Activated T-cell treated with anti-CD3 and anti-CD28 coated beads, Interleukin-2, amount 50 U/mL, for 72 hours (primary cell): ENCODE data around the gene FLT4. TPM values are rescaled to one million over a fixed set of nuclear protein-coding genes. Genes with fewer than 3 reads are reported as not detected.
"Not testable (repeated sequence)": the region's sequence is repeated elsewhere in the genome, so short reads cannot be mapped to it uniquely, and the experiment has no call there.

Experiments
- ATAC-seq, 2 donors: fragments of 150-1000 bp; cut with Tn5 transposase; replicated peaks in 1 of 2; 2 replicates each; pipeline ENCODE4 v1.10.0; 2021; ENCODE audit warnings: moderate library complexity in 2 of 2, mild to moderate bottlenecking in 1 of 2
- DNase-seq, 2 donors: peaks; one replicate each; pipeline ENCODE4 v3.0.0; 2021 to 2022; ENCODE audit warnings: mixed read lengths in 1 of 2
- H3K27ac Mint-ChIP-seq: one replicate; pipeline ENCODE4 v1.8.0; 2022; ENCODE audit warnings: mild to moderate bottlenecking, moderate library complexity, mixed read lengths
- H3K27me3 Mint-ChIP-seq: one replicate; pipeline ENCODE4 v1.8.0; 2022; ENCODE audit warnings: low read depth, mixed read lengths
- H3K36me3 Mint-ChIP-seq, 2 donors: one replicate each; pipeline ENCODE4 v1.8.0; 2022; ENCODE audit warnings: mixed read lengths in 2 of 2, mild to moderate bottlenecking in 1 of 2; ENCODE audit not compliant: insufficient read depth in 2 of 2
- H3K4me1 Mint-ChIP-seq: one replicate; pipeline ENCODE4 v1.8.0; 2022; ENCODE audit warnings: low read depth, mixed read lengths
- H3K4me3 Mint-ChIP-seq, 2 donors: one replicate each; pipeline ENCODE4 v1.8.0; 2022; ENCODE audit warnings: mild to moderate bottlenecking in 2 of 2, mixed read lengths in 2 of 2, moderate library complexity in 2 of 2
- H3K9me3 Mint-ChIP-seq, 2 donors: one replicate each; pipeline ENCODE4 v1.8.0; 2022; ENCODE audit warnings: mixed read lengths in 2 of 2
- total RNA-seq, 2 donors: library from RNA; stranded (reverse); gene quantifications; one replicate each; pipeline ENCODE4 v1.2.3, GENCODE V29; 2022

The FLT4 gene
- total RNA-seq, 2 donors from 2014 or later, result 0.79 to 1.7 TPM

- H3K4me1 Mint-ChIP-seq, result peaks cover 11% of the 10 kb centered on the region
- no peaks in the 10 kb centered on the region for H3K9me3 Mint-ChIP-seq
- DNase-seq (no peak), ATAC-seq (no peak)
- H3K4me3 Mint-ChIP-seq, result no peak overlapping the region
- peaks cover 16% of the 10 kb centered on the region for H3K27me3 Mint-ChIP-seq
- no peak overlapping the region for H3K27ac Mint-ChIP-seq
- H3K36me3 Mint-ChIP-seq, result no peaks in the 10 kb centered on the region
These were observed 16.4 kb upstream of the FLT4 start for GRCh38 chr5:180665682-180666404.

DNA sequence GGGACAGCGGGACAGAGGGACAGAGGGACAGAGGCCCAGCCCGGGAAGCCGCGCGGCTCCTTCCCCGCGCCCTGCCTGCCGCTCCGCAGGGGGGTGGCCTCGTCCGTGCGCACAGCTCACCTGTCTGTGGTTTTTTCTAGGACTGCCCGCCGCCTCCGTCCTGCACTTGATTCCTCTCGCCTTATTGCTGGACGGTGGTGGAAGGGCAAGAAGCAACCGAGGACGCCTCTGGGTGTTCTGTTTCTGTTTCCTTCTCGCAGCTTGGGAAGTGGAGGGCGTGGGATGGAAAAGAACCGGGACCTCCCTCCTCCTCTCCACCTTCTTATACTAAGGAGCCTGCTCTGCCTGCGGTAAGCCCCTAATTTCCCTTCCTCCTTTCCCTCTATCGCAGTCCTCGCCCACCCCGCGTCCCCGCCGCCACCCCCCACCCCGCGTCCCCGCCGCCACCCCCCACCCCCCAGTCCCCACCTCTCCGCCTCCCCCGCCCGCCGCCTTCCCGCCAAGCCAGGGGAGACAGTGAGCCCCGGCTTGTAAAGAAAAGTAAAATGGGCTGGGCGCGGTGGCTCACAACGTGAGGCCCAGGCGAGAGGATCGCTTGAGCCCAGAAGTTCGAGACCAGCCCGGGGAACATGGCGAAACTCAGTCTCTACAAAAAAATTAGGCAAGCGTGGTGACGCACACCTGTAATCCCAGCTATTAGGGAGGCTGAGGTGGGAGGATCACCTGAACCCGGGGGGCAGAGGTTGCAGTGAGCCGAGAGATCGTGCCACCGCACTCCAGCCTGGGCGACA lies 9.6 kb upstream of the FLT4 start:
- peaks cover 37% of the 10 kb centered on the region for H3K27me3 Mint-ChIP-seq
- H3K9me3 Mint-ChIP-seq, result no peaks in the 10 kb centered on the region
- H3K4me1 Mint-ChIP-seq, result no peaks in the 10 kb centered on the region
- H3K27ac Mint-ChIP-seq, result no peak overlapping the region
- no peak overlapping the region for H3K4me3 Mint-ChIP-seq
- DNase-seq (no peak), ATAC-seq (no peak)
- no peaks in the 10 kb centered on the region for H3K36me3 Mint-ChIP-seq

GRCh38 chr5:180655243-180655642 lies 5.8 kb upstream of the FLT4 start:
- DNase-seq, H3K4me3 Mint-ChIP-seq, H3K9me3 Mint-ChIP-seq, ATAC-seq, H3K36me3 Mint-ChIP-seq, H3K27ac Mint-ChIP-seq: not testable (repeated sequence)
- Mint-ChIP-seq H3K27me3 (peaks cover 43% of the 10 kb centered on the region), H3K4me1 (peaks cover 10% of the 10 kb centered on the region)

GRCh38 chr5:180652771-180653170 lies 3.4 kb upstream of the FLT4 start:
- DNase-seq, result no peak
- H3K36me3 Mint-ChIP-seq, result no peaks in the 10 kb centered on the region
- no peak for ATAC-seq
- peaks cover 49% of the 10 kb centered on the region for H3K27me3 Mint-ChIP-seq
- H3K4me3 Mint-ChIP-seq, result no peak overlapping the region
- H3K27ac Mint-ChIP-seq, result no peak overlapping the region
- peaks cover 16% of the 10 kb centered on the region for H3K4me1 Mint-ChIP-seq
- no peaks in the 10 kb centered on the region for H3K9me3 Mint-ChIP-seq

GRCh38 chr5:180652346-180652745 lies 2.9 kb upstream of the FLT4 start:
- H3K27me3 Mint-ChIP-seq, result peaks cover 52% of the 10 kb centered on the region
- H3K4me3 Mint-ChIP-seq, result no peak overlapping the region
- H3K9me3 Mint-ChIP-seq, result no peaks in the 10 kb centered on the region
- peaks cover 16% of the 10 kb centered on the region for H3K4me1 Mint-ChIP-seq
- no peak for DNase-seq
- H3K36me3 Mint-ChIP-seq, result no peaks in the 10 kb centered on the region
- no peak overlapping the region for H3K27ac Mint-ChIP-seq
- ATAC-seq, result no peak

DNA sequence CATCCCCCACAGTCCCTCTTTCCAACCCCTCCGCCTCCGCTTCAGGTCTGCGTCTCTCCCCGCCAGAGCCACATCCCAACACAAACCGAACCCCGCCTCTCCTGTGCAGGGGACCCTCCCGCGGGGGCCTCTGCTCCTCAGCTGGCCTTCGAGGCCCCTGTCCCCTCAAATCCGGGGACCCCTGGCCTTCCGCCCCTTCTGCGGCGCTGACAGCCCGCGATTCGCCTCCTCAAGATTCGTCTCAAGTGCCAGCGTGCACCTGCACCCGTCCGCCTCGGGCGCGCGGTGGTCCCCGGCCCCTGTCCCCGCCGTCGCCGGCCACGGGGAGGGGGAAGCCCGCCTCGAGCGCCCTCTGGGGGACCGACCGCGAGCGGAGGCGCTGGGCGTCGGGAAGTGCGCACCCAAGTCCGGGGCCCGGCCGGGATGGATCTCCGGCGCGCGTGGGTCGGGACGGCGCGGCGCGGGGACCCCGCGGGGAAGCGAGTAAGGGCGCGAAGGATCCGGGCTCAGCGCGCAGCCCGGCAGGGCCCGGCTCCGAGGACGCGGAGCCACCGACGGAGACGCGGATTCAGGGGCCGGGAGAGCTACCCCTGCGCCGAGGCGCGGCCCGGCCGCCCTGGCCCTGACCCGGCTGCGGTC lies 623 bp downstream of the FLT4 start:
- no peaks in the 10 kb centered on the region for H3K36me3 Mint-ChIP-seq
- no peak overlapping the region for H3K27ac Mint-ChIP-seq
- peak; percentile 34 to 39 for DNase-seq
- H3K27me3 Mint-ChIP-seq, result peaks cover 53% of the 10 kb centered on the region
- H3K4me3 Mint-ChIP-seq, result peak overlapping the region; percentile 69 to 79
- peak; percentile 44 to 56 for ATAC-seq
- H3K9me3 Mint-ChIP-seq, result no peaks in the 10 kb centered on the region
- H3K4me1 Mint-ChIP-seq, result peaks cover 16% of the 10 kb centered on the region

GRCh38 chr5:180647941-180648500 lies 1.4 kb downstream of the FLT4 start:
- H3K36me3 Mint-ChIP-seq, result no peaks in the 10 kb centered on the region
- peaks cover 51% of the 10 kb centered on the region for H3K27me3 Mint-ChIP-seq
- ATAC-seq, result no peak
- H3K4me1 Mint-ChIP-seq, result peaks cover 16% of the 10 kb centered on the region
- no peaks in the 10 kb centered on the region for H3K9me3 Mint-ChIP-seq
- H3K4me3 Mint-ChIP-seq, result peak overlapping the region; percentile 69 to 79
- no peak overlapping the region for H3K27ac Mint-ChIP-seq
- no peak for DNase-seq

- Mint-ChIP-seq H3K4me3 (peak overlapping the region in 1 of 2 donors; percentile 5), H3K9me3 (no peaks in the 10 kb centered on the region), H3K4me1 (peaks cover 16% of the 10 kb centered on the region), H3K27ac (no peak overlapping the region), H3K36me3 (no peaks in the 10 kb centered on the region), H3K27me3 (peaks cover 45% of the 10 kb centered on the region)
- DNase-seq (no peak), ATAC-seq (no peak)
These were observed 1.9 kb downstream of the FLT4 start for GRCh38 chr5:180647465-180647864.

- Mint-ChIP-seq H3K36me3 (no peaks in the 10 kb centered on the region), H3K4me3 (no peak overlapping the region), H3K27ac (no peak overlapping the region), H3K9me3 (no peaks in the 10 kb centered on the region), H3K4me1 (peaks cover 16% of the 10 kb centered on the region), H3K27me3 (peaks cover 43% of the 10 kb centered on the region)
- DNase-seq (no peak), ATAC-seq (no peak)
These were observed 2.5 kb downstream of the FLT4 start for GRCh38 chr5:180646963-180647305.

DNA sequence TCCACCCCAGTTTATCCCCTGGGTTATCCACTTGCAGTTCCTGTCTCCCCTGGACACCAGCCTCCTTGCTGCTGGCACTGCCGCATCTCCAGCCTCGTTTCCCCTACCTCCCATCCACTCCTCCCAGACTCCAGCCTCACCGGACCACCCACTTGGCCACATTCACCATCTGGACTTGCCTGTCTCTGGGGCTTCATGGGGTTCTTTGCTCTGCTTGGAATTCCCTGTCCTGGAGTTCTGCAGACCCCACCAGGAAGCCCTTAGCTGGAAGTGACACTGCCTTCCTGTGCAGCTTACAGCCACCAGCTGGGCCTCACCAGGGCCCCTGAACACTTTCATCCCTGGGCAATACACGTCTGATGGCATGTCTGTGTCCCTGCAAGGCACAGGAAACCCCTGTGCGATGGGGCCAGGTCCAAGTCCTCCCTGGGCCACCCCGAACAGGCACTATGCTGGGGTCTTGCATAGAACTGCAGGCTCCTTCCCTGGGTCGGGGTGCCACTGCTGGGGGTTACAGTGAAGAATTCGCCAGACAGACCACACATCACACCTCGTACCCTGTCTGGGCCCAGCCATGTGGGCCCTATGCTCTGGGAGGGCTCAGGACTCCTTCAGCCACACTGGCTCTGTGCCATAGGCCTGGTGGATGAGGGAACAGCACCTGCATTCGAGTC lies 3.0 kb downstream of the FLT4 start:
- Mint-ChIP-seq H3K9me3 (no peaks in the 10 kb centered on the region), H3K27me3 (peaks cover 38% of the 10 kb centered on the region), H3K4me3 (no peak overlapping the region), H3K4me1 (peaks cover 16% of the 10 kb centered on the region), H3K36me3 (no peaks in the 10 kb centered on the region), H3K27ac (no peak overlapping the region)
- DNase-seq (no peak), ATAC-seq (no peak)

- Mint-ChIP-seq H3K4me3 (no peak overlapping the region), H3K27me3 (peaks cover 29% of the 10 kb centered on the region), H3K27ac (no peak overlapping the region), H3K4me1 (peaks cover 8% of the 10 kb centered on the region), H3K9me3 (no peaks in the 10 kb centered on the region), H3K36me3 (no peaks in the 10 kb centered on the region)
- DNase-seq, result no peak
- ATAC-seq, result no peak
These were observed 3.9 kb downstream of the FLT4 start for GRCh38 chr5:180645274-180646204.

- peaks cover 22% of the 10 kb centered on the region for H3K27me3 Mint-ChIP-seq
- no peak for ATAC-seq
- H3K9me3 Mint-ChIP-seq, result no peaks in the 10 kb centered on the region
- peaks cover 2% of the 10 kb centered on the region for H3K4me1 Mint-ChIP-seq
- no peak for DNase-seq
- no peaks in the 10 kb centered on the region for H3K36me3 Mint-ChIP-seq
- H3K27ac Mint-ChIP-seq, result no peak overlapping the region
- no peak overlapping the region for H3K4me3 Mint-ChIP-seq
These were observed 4.6 kb downstream of the FLT4 start for GRCh38 chr5:180644825-180645273.
